Natural killer cell (primary cell): ENCODE measurements around the gene SLC9A8. TPM values are rescaled to one million over a fixed set of nuclear protein-coding genes. Genes with fewer than 3 reads are reported as not detected.

Experiments used
- ATAC-seq, 3 donors: fragments of 150-1000 bp in 2 of 3; fragments of 200-7000 bp in 1 of 3; cut with Tn5 transposase; 1 replicate in 1 of 3; 2 replicates in 2 of 3; pipeline ENCODE4 v1.10.0; 2021; ENCODE audit warnings: mild to moderate bottlenecking in 2 of 3, moderate library complexity in 2 of 3
- DNase-seq, 2 donors: peaks; one replicate each; pipeline versions ENCODE4 v3.0.0 to v3.0.0-alpha.2; 2013 to 2021; ENCODE audit warnings: mixed read lengths in 1 of 2
- H3K27ac ChIP-seq: one replicate; pipeline ENCODE4 v1.5.1; 2013; ENCODE audit warnings: mild to moderate bottlenecking, low read length
- H3K27me3 ChIP-seq: one replicate; pipeline ENCODE4 v1.6.1; 2013; ENCODE audit warnings: low read length; ENCODE audit not compliant: control insufficient read depth, insufficient read depth
- H3K36me3 ChIP-seq: one replicate; pipeline ENCODE4 v1.6.1; 2013; ENCODE audit warnings: low read length; ENCODE audit not compliant: control insufficient read depth, insufficient read depth
- H3K4me1 ChIP-seq: one replicate; pipeline ENCODE4 v1.6.1; 2013; ENCODE audit warnings: low read length; ENCODE audit not compliant: control insufficient read depth, insufficient read depth
- H3K4me3 ChIP-seq: one replicate; pipeline ENCODE4 v1.5.1; 2013; ENCODE audit warnings: low read length
- H3K9me3 ChIP-seq: one replicate; pipeline ENCODE4 v1.6.1; 2013; ENCODE audit warnings: low read length; ENCODE audit not compliant: control insufficient read depth, insufficient read depth
- H3K27ac Mint-ChIP-seq, 2 donors: one replicate each; pipeline ENCODE4 v1.8.0; 2022; ENCODE audit warnings: mild to moderate bottlenecking in 2 of 2, mixed read lengths in 2 of 2, moderate library complexity in 1 of 2
- H3K27me3 Mint-ChIP-seq, 2 donors: one replicate each; pipeline ENCODE4 v1.8.0; 2022; ENCODE audit warnings: low read depth in 2 of 2, mixed read lengths in 2 of 2
- H3K36me3 Mint-ChIP-seq: one replicate; pipeline ENCODE4 v1.8.0; 2022; ENCODE audit warnings: mixed read lengths
- H3K4me1 Mint-ChIP-seq, 2 donors: one replicate each; pipeline ENCODE4 v1.8.0; 2022; ENCODE audit warnings: mixed read lengths in 2 of 2
- H3K4me3 Mint-ChIP-seq: one replicate; pipeline ENCODE4 v1.8.0; 2022; ENCODE audit warnings: mild to moderate bottlenecking, moderate library complexity, mixed read lengths
- H3K9me3 Mint-ChIP-seq, 2 donors: one replicate each; pipeline ENCODE4 v1.8.0; 2022; ENCODE audit warnings: mixed read lengths in 2 of 2
- WGBS: methylation state at CpG from one replicate; pipeline ENCODE4 v1.1.7; 2013; ENCODE audit warnings: missing lambda C conversion rate; ENCODE audit not compliant: insufficient coverage; 5-methylcytosine and 5-hydroxymethylcytosine counted together
- intact Hi-C: fragments of 100-400 bp; cut with micrococcal nuclease; formaldehyde crosslinking; loops from one replicate; pipeline ENCODE4 v1.14.2; 2022
- total RNA-seq, 4 donors: library from RNA; stranded (reverse); fragments of 120-200 nt in 1 of 4; gene quantifications; one replicate each; pipeline versions ENCODE4 v1.2.3 to v1.2.4, GENCODE V29; 2013 to 2022
- TF ChIP-seq, protein P1 (sequence below): fragments of 200-600 bp; IDR thresholded peaks from one replicate; pipeline ENCODE4 v1.8.0; 2022; ENCODE audit warnings: antibody characterized with exemption

SLC9A8 gene
- total RNA-seq, 3 donors from 2014 or later (not counting 1 experiment from before 2014, with no cell fraction given): 54.5 to 68.7 (median 58.8) TPM

DNA sequence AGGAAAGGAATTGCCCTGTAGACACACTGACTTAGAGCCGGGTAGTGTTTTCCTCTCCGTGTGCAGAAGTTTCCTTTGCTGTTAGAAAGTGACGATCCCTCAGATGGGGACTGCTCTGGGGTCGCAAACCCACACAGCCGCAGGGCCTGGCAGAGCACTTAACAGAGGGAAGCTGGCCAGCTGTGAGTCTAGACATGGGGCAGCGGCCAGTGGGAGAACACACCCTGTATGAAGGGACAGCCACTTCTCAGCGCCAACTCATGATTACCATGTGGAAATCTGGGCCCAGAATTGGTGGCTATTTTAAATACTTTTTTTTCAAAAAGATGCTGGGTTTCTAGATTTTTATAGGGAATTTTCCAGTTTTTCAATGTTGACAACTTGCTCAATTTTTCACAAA is 39.4 kb downstream of the SLC9A8 start:
- Mint-ChIP-seq H3K36me3 (peaks cover 5% of the 10 kb centered on the region), H3K4me3 (no peak overlapping the region), H3K9me3 (no peaks in the 10 kb centered on the region), H3K27ac (no peak overlapping the region), H3K27me3 (no peaks in the 10 kb centered on the region), H3K4me1 (peaks cover 0 to 6% of the 10 kb centered on the region in 2 donors)
- intact Hi-C loops: no loop called here
- Histone ChIP-seq H3K4me1 (no peaks in the 10 kb centered on the region), H3K4me3 (no peak overlapping the region), H3K9me3 (no peaks in the 10 kb centered on the region), H3K36me3 (peaks cover 62% of the 10 kb centered on the region), H3K27me3 (no peaks in the 10 kb centered on the region), H3K27ac (no peak overlapping the region)
- TF ChIP-seq, protein P1, sequence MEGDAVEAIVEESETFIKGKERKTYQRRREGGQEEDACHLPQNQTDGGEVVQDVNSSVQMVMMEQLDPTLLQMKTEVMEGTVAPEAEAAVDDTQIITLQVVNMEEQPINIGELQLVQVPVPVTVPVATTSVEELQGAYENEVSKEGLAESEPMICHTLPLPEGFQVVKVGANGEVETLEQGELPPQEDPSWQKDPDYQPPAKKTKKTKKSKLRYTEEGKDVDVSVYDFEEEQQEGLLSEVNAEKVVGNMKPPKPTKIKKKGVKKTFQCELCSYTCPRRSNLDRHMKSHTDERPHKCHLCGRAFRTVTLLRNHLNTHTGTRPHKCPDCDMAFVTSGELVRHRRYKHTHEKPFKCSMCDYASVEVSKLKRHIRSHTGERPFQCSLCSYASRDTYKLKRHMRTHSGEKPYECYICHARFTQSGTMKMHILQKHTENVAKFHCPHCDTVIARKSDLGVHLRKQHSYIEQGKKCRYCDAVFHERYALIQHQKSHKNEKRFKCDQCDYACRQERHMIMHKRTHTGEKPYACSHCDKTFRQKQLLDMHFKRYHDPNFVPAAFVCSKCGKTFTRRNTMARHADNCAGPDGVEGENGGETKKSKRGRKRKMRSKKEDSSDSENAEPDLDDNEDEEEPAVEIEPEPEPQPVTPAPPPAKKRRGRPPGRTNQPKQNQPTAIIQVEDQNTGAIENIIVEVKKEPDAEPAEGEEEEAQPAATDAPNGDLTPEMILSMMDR: no peak
- DNase-seq (no peak), ATAC-seq (no peak)
- WGBS: 94% methylated on average over 7 of the region's 7 CpGs

DNA sequence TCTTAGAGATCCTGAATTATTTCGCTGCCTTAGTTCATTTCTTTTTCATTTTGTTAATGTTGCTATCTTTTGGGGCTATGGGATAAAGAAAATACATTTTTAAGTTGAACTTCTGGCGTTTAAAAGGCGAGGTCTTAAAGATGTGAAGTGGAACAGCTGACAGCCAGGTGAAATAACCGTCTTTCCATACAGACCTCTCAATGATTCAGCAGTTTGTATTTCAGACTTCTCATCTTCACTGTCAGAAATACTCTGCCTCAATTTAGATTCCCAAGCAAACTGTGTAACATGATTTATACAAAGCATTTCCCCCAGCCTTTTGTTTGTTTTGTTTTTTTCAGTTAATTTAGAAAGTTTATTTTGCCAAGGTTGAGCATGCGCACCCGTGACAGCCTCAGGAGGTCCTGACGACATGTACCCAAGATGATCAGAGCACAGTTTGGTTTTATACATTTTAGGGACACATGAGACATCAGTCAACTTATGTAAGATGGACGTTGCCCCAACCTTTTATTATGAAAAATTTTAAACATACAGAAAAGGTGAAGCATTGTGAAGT is 40.0 kb downstream of the SLC9A8 start:
- no peak overlapping the region for H3K27ac Mint-ChIP-seq
- H3K27me3 ChIP-seq: no peaks in the 10 kb centered on the region
- WGBS: 91% methylated on average over 7 of the region's 8 CpGs
- no peak overlapping the region for H3K4me3 ChIP-seq
- peaks cover 65% of the 10 kb centered on the region for H3K36me3 ChIP-seq
- H3K36me3 Mint-ChIP-seq: peaks cover 5% of the 10 kb centered on the region
- TF ChIP-seq, protein P1: no peak
- H3K27me3 Mint-ChIP-seq: no peaks in the 10 kb centered on the region
- no peaks in the 10 kb centered on the region for H3K9me3 ChIP-seq
- intact Hi-C loops: no loop called here
- H3K4me3 Mint-ChIP-seq: no peak overlapping the region
- no peaks in the 10 kb centered on the region for H3K9me3 Mint-ChIP-seq
- H3K4me1 Mint-ChIP-seq: peaks cover 0 to 6% of the 10 kb centered on the region in 2 donors
- ATAC-seq (no peak), DNase-seq (no peak)
- no peaks in the 10 kb centered on the region for H3K4me1 ChIP-seq
- no peak overlapping the region for H3K27ac ChIP-seq

DNA sequence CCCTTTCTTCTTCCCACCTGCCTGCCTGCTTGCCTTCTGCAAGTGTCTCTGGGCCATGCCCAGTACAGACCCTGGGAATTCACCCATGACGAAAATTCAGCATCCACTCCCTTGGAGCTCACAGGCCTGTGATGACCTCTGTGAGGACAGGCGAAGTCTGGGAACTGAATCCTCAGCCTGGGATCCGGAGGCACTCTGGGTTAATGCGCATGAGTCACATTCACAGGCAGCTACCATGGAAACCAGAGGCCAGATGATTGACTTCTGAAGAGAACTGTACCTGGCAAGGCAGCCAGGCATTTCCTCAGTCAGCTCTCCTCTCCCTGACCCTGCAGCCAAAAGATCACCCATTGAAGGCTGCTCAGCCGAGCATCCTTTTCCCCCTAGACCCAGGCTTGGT is 41.0 kb downstream of the SLC9A8 start:
- H3K4me1 Mint-ChIP-seq: peaks cover 0 to 6% of the 10 kb centered on the region in 2 donors
- H3K27me3 Mint-ChIP-seq: no peaks in the 10 kb centered on the region
- no peak overlapping the region for H3K27ac Mint-ChIP-seq
- H3K27ac ChIP-seq: no peak overlapping the region
- TF ChIP-seq, protein P1: no peak
- peaks cover 5% of the 10 kb centered on the region for H3K36me3 Mint-ChIP-seq
- intact Hi-C loops: no loop called here
- no peaks in the 10 kb centered on the region for H3K9me3 ChIP-seq
- H3K9me3 Mint-ChIP-seq: no peaks in the 10 kb centered on the region
- 94% methylated on average over 4 of the region's 5 CpGs for WGBS
- H3K27me3 ChIP-seq: no peaks in the 10 kb centered on the region
- H3K36me3 ChIP-seq: peaks cover 59% of the 10 kb centered on the region
- H3K4me1 ChIP-seq: no peaks in the 10 kb centered on the region
- ATAC-seq: no peak
- DNase-seq: no peak
- no peak overlapping the region for H3K4me3 Mint-ChIP-seq
- no peak overlapping the region for H3K4me3 ChIP-seq
